ENCODE data around the gene CDC45. TPM values are rescaled to one million over a fixed set of nuclear protein-coding genes. Genes with fewer than 3 reads are reported as not detected.
A peak's percentile ranks its signal among the peaks of the same experiment; 100 is the strongest.

Gene CDC45
- total and polyA plus RNA-seq, 2 of the 13 experiments (the other 11 are each of a cell fraction or from before 2014, with no cell fraction given), result 14.4 to 36.3 TPM

- TF ChIP-seq SIX1 (CRISPR knock-in tag; IDR thresholded peaks at IDR 0.05; ENCODE audit: borderline replicate concordance) (peak; percentile 70; the same call in 1 of the 2 replicates), TEAD2 (CRISPR knock-in tag; IDR thresholded peaks at IDR 0.05) (no peak), ZNF570 (CRISPR knock-in tag; IDR thresholded peaks at IDR 0.05; ENCODE audit: borderline replicate concordance) (0 out of 2 replicates have a peak, but pooled peaks have one; percentile 46), THYN1 (CRISPR knock-in tag; IDR thresholded peaks at IDR 0.05; ENCODE audit: borderline replicate concordance, low read depth) (peak; percentile 80; the same call in 1 of the 2 replicates), GABPA (IDR thresholded peaks at IDR 0.05; ENCODE audit: low read depth, low read length) (peak; percentile 100), GABPA (CRISPR knock-in tag; IDR thresholded peaks at IDR 0.05; ENCODE audit: low read depth) (peak; percentile 89), NCOA5 (CRISPR knock-in tag; IDR thresholded peaks at IDR 0.05) (peak; percentile 93), ZMAT3 (CRISPR knock-in tag; conservative IDR thresholded peaks at IDR 0.05) (peak; percentile 89), ZNF501 (CRISPR knock-in tag; IDR thresholded peaks at IDR 0.05) (peak; percentile 97), ETV6 (CRISPR knock-in tag; conservative IDR thresholded peaks at IDR 0.05) (peak; percentile 91), KLF15 (CRISPR knock-in tag; IDR thresholded peaks at IDR 0.05; ENCODE audit: borderline replicate concordance) (peak; percentile 92; the same call in 1 of the 2 replicates), ZNF124 (CRISPR knock-in tag; IDR thresholded peaks at IDR 0.05) (peak; percentile 87; the same call in 1 of the 2 replicates), ISX (CRISPR knock-in tag; conservative IDR thresholded peaks at IDR 0.05) (peak; percentile 20; the same call in 1 of the 2 replicates), ZFP82 (CRISPR knock-in tag; IDR thresholded peaks at IDR 0.05; ENCODE audit: borderline replicate concordance) (peak; percentile 93; the same call in 1 of the 2 replicates), ZNF777 (CRISPR knock-in tag; IDR thresholded peaks at IDR 0.05) (peak; percentile 73), EP300 (IDR thresholded peaks at IDR 0.05; ENCODE audit: low read depth in 2 of 2, low read length in 2 of 2) (peak; percentile 39 to 62; a peak in 1 of 4 replicates), EP300 (CRISPR knock-in tag; IDR thresholded peaks at IDR 0.05; ENCODE audit: borderline replicate concordance) (peak; percentile 84), FOSL1 (CRISPR knock-in tag; IDR thresholded peaks at IDR 0.05; ENCODE audit: borderline replicate concordance) (peak; percentile 22; the same call in 1 of the 2 replicates), YEATS4 (CRISPR knock-in tag; IDR thresholded peaks at IDR 0.05; ENCODE audit: borderline replicate concordance) (peak; percentile 99), ZNF33A (CRISPR knock-in tag; IDR thresholded peaks at IDR 0.05; ENCODE audit: borderline replicate concordance) (no peak), ETS1 (CRISPR knock-in tag; IDR thresholded peaks at IDR 0.05) (no peak), SRY (CRISPR knock-in tag; IDR thresholded peaks at IDR 0.05) (peak; percentile 89; the same call in 1 of the 2 replicates), ZNF614 (CRISPR knock-in tag; IDR thresholded peaks at IDR 0.05; ENCODE audit: borderline replicate concordance) (peak; percentile 99), BRF2 (CRISPR knock-in tag; IDR thresholded peaks at IDR 0.05) (peak; percentile 95), MAZ (IDR thresholded peaks at IDR 0.05; ENCODE audit: borderline replicate concordance, low read depth, low read length) (peak; percentile 90), MAZ (CRISPR knock-in tag; IDR thresholded peaks at IDR 0.05; ENCODE audit: low read depth) (peak; percentile 98), ZMYM3 (CRISPR knock-in tag; IDR thresholded peaks at IDR 0.05) (peak; percentile 79)
- TF ChIP-seq, protein P1, sequence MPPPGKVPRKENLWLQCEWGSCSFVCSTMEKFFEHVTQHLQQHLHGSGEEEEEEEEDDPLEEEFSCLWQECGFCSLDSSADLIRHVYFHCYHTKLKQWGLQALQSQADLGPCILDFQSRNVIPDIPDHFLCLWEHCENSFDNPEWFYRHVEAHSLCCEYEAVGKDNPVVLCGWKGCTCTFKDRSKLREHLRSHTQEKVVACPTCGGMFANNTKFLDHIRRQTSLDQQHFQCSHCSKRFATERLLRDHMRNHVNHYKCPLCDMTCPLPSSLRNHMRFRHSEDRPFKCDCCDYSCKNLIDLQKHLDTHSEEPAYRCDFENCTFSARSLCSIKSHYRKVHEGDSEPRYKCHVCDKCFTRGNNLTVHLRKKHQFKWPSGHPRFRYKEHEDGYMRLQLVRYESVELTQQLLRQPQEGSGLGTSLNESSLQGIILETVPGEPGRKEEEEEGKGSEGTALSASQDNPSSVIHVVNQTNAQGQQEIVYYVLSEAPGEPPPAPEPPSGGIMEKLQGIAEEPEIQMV (CRISPR knock-in tag; IDR thresholded peaks at IDR 0.05; ENCODE audit: low read depth), result peak; percentile 91
These were observed 47.4 kb upstream of the CDC45 start, which contains the start of gene MRPL40 (continued) for GRCh38 chr22:19432133-19432851.

All from HepG2 (cell line).